Hindlimb muscle (tissue), 1 donor: ENCODE results near the gene SEC14L1. TPM values are rescaled to one million over a fixed set of nuclear protein-coding genes. Genes with fewer than 3 reads are reported as not detected.

ENCODE experiments used
- DNase-seq: peaks from one replicate; pipeline ENCODE4 v3.0.0-alpha.2; 2013
- polyA plus RNA-seq: library from polyadenylated mRNA; unstranded; fragments of 120-200 nt; gene quantifications from one replicate; pipeline ENCODE4 v1.2.1, GENCODE V29; 2013; ENCODE audit not compliant: insufficient read length

Gene SEC14L1
- polyA plus RNA-seq, 1 donor = 112 TPM

DNA sequence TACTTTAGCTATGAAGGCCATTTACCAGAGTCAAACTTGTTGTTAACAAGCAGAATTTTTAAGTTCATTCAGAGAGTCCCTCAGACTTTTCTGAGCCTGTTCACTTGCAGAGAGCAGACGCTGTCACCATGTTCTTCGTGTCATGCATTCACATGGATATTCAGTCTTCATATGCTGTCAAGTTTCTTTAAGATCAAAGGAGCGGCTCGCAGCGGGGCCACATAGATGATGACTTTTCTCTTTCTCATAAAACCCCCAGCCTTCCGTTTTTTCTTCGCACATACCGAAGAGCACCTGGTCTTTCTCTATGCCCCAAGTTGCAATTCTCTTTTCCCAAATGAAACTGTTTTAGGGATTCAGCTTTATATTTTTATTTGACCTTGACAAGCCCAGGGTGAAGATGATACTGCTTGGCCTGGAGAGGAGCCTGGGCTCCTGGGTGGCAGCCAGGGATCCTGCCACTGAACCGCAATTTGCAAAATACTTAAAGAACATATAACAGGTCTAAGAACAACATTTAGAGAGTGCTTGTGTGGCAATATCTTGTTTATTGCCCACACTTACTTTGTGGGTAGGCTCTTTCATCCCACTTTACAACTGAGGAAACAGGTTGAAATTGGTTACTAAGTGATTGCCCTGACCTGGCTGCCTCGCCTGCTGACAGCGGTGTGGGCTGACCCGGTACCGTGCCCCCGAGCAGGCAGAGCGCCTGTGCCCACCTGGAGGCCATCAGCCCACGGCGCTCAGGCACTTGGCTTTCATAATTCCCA is 22.9 kb downstream of the SEC14L1 start:
- DNase-seq = no peak

DNA sequence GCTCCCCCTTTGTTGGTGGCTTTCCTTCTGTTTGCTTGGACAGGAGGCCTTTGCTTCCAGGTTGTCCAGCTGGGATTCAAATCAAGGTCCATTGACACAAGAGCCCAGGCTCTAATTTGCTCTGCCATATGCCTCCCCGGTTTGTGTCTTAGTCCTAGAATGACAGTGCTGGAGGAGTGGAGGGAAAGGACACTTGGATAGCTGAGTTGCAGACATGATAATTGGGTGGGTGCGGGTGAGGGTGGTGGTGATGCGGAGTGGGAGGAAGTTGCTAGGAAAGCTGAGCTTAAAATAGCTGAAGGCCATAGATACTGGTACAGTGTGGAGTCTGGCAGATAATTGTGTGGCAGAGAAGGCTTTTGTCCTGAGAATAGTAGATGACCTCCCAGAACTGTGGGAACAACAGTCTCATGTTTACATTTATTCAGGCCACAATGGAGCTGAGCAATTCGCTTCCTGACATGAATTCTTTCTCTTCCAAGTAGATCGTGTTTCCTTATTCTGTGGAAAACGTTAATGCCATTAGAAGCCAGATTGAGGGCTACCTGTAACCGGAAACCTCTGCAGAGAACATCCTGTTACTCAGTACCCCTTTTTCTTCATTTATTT is 23.8 kb downstream of the SEC14L1 start:
- no peak for DNase-seq

DNA sequence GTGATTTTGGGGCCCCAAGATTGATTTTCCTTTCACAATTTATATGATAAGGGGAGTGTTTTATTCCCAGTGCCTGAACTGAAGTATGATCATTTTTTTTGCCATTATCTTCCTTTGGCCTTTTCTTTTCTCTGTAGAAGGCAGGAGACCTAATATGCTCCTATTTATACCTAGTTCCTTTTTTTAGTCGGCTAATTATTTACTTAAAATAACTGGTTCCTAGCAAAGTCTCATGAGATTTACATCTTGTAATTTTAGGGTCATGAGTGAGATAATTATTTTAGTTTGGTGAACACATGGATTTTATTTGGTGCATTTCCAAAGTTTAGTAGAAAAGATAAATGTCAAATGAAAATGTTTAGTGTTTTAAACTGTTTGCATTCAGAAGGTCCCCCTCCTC is 24.8 kb downstream of the SEC14L1 start:
- DNase-seq = no peak

DNA sequence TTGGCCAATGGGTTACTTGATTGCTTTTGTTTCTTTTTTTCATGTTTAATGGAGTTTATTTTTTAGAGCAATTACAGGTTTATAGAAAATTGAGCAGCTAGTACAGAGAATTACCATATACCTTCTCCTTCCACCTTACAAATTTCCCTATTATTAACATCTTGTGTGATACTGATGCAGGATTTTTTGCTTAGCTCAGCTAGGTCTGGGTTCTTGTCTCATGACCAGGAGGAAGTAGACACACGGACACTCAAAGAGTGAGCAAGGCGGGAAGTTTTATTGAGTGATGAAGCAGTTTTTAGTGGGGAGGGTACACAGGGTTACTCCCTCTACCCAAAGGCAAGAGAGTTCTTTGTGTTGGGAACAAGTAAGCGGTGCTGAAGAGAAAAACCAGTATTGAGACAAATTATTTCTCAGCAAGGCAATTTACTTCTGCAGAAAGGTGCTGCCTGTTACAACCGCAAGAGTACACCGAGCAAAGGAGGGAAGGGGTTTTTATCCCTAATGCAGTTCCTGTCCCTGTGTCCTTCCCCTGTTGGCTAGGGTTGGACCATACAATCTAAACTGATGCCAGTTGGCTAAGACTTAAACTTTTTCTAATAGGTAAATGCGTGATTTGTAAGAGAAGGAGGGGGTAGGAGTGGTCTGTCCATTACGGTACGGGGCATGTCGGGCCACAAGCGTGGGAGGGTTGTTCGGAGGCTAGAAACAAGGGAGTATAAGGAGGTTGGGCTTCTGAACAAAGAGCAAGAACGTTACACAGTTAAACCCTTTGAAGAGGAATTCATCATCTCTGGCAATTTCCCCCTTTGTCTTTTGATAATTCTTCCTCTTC is 26.9 kb downstream of the SEC14L1 start:
- no peak for DNase-seq

DNA sequence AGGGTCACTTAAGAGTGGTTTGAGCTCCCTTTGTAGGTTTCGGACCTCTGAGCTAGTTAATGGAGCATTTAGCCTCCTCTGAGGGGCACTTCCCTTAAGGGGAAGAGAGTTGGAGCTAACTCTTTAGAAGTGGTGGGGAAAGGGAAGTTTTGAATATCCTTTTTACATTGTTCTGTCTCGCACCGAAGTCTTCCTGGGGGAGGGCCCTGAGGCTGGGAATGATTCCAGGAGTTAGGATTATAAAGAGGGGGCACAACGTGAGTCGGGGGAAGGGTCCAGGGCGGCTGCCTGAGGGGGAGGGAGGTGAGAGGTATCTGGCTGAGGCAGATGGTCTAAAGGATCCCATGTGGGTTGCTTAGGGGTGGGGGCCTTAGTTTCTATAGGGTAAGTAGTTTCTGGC is 32.3 kb downstream of the SEC14L1 start:
- no peak for DNase-seq

DNA sequence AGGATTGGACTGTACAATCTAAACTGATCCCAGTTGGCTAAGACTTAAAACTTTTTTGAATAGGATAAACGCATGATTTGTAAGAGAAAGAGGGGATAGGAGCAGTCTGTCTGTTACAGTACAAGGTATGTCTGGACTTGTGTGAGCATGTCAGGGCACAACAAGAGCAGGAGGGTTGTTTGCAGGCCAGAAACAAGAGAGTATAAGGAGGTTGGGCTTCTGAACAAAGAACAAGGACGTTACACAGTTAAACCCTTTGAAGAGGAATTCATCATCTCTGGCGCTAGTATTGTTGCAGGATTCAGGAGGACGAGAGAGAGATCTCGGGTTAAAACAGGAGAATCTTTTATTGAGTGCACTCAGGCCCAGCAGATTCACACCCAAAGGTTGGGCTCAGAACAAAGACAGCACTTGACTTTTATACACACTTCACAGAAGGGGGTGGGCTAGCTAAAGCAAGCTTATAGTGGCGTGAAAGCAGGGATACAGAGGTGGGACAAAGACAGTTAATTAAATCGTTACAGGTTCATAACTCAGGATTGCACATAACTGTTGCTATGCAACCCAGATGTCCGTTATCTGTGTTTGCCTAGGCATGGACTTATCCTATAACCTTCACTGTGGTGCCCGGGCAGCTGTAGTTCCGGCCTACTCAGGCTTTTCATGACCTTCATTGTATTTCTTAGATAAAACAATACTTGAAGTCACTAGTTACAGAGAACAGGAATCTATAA is 34.3 kb downstream of the SEC14L1 start:
- no peak for DNase-seq

DNA sequence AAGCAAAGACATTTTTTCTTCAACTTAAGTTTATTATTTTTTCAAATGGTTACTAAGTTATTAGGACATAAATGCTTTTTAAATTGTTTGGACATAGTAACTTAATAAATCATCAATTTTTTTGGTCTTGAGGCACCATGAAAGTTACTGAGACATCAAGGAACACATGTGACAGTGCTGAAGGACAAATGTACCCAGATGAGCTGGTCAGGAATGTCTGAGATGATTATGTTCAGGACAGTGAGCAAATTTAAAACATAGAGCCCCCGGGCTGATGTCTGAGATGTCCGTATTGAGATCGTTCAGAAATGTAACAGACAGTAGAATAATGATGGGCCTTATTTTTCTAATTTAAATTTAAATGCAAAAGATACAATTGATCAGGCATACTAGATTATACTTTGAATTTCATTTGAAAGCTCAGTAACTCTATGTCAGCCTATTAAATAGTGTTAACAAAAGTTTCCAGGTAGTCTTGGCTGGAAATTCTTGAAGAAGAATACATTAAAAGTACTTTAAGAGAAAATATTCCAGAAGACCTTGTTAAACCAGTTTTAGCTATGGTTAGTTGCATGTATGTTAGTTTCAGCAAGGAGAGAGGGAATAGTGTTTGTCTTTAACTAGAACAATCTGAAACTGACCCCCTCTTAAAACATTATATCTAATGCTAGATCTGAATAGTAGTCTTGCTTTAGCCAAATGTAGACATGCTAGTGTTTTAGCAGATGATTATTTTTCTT is 36.4 kb downstream of the SEC14L1 start:
- DNase-seq = no peak

DNA sequence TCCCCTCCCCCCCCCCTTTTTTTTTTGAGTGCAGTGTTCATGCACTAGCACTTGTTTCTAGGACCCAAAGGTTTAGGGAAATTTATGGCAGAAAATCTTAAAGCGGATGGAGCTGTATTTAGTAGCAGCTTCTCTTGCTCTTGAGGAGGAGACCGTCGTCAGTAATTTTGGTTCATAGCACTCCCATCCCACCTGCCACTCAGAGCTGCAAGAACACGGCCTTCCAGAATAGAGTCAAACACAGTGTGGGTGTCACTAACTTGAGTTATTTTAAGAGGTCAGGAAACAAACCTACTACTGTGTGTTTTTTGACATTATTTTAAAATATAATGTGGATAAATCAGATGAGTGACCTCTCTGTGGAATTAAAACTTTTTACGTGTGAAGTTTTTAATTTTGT is 37.3 kb downstream of the SEC14L1 start:
- DNase-seq = no peak

DNA sequence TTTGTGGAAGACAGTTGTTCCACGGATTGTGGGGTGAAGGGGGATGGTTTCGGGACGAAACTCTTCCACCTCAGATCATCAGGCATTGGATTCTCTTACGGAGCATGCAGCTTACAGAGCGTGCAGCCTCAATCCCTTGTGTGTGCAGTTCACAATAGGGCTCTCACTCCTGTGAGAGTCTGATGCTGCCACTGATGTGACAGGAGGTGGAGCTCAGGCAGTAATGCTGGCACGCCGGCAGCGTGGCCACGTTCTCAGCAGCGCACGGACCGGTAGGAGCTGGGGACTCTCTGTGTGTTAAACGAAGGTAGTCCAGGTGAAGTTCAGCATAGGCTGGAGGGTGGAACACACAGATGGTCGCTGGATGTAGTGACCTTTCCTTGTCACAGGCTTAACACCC is 37.8 kb downstream of the SEC14L1 start:
- no peak for DNase-seq

DNA sequence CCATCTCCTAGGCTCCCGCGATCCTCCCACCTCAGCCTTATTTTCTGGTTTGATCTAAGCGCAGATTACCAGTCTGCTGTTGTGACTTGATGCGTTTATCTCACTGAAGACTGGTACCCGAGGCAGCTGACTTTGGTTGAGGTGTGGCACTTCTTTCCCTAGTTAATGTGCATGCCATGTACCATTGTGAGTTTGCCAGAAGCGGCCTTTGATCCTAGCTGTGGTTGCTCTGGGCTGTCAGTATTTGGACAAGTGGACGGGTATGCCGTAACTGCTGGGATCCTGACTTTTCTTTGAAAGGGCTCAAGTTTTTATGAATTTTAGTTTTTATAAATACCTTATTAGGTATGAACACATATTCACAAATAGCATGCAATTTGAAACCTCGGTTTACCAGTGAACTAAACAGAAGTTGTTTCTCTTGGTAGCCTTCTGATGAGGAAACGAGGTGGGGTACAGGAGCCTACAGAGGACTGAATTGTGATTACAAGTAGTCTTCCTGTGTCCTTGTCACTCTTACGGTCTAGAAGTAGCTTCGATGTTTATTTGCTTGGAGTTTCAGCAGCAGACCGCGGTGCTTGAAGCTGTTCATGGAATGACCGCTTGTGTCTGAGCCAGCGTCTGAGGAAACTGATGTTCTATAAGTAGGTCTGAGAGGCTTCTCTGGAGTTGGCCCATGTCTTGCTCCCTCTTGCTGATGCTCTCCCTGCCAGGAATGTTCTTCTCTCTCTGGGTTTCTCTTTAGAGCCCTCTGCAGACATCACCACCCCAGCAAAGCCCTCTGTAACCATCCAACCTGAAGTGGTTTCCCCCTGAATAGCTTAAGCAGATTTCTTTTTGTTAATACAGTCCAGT is 40.0 kb downstream of the SEC14L1 start:
- no peak for DNase-seq

DNA sequence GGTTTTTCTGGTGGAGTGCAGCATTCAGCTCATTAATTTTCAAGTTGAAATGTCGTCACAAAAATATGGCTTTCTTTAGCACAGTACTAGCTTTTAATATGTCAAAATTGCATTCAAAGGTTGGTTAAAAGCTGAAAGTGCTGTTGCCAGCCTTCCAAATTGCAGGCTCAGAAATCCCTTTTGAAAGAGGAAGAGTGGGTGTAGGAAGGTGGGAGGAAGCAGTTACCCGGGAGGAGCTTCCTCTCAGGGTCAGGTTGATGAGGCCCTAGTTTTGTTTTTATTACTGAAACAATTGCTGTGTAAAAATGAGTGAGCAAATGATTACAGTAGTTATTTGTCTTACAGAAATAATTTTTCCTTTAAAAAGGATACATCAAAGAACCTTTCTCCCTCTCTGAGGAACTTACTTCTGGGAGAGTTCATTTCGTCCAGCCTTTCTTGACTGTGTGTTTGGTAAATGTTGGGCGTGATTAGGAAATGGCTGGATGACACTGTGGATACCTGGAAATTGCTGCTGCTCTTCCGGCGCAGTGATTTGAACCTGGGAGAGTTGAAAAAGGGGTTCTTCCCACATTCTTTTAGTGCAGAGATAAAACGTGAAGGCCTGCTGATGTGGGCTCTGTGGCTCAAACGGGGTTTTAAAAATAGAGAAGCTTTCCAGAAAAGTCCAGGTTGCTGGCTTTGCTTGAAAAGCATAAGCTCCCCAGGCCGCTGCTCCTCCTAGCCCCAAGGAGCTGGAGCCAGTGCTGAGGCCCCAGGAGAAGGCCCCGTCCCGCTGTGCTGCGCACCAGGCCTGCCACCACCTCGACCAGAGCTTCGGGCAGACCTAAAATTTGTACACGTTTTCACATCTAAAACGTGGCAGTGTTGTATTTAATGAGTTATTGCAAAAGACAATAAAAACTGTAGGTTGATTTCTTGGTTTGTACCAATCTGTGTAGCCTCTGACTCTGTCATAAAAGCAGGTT is 41.7 kb downstream of the SEC14L1 start:
- DNase-seq = no peak

DNA sequence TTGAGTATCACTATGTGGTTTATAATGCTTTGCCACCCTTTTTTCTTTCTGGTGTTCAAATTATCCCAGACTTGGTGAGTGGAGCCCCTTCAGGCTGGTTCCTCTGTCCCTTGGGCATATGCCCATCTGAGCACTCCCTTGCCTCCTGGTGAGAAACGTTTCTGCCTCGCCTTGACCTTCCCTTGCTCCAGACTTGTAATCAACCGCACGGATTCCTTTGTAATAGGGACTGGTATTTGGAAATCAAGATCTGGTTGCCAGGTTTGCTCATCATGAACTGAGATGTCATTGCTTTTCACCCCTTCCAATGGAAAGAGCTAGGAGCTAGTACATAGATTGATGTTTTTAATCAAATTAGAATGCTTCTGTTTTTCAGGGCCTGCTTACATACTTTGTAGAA is 43.7 kb downstream of the SEC14L1 start:
- no peak for DNase-seq

DNA sequence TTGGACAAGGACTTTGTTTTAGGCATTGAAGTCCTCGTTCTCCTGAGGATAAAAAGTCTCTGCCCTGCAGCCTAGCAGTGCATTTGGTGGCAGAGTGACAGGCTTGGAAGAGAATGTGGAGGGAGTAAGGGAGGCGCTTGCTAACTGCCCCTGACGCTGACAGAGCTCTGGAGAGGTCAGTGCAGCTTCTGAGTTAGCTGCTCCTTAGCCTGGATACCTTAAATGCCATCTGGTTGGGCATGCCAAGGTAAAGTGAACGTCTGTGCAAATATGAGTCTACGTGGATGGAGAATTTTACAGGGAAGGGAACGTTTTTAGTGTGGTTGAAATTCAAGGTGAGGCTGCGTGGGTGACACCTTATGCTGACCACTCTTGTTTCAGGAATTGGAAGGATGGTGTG is 44.4 kb downstream of the SEC14L1 start:
- no peak for DNase-seq

DNA sequence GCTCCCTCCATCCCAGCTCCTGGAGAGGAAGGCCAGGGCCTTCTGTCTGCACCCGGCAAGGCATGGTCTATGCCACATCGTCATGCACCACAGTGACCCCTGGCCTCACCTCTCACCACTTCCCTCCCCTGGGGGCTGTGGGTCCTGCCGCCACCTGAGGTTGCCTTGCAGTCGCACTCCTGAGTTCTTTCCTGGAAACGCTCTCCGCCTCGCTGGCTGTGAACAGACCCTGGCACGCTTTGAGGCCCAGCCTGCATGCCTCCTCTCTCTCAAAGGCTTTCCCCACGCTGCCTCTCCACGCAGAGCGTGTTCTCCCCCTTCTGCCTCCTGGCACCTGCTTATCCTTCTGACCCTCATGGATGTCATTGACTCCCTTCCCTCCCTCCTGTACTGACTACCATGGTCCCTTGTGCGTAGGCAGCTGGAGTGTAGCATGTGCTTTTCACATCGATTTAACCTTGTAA is 45.4 kb downstream of the SEC14L1 start:
- DNase-seq = no peak

DNA sequence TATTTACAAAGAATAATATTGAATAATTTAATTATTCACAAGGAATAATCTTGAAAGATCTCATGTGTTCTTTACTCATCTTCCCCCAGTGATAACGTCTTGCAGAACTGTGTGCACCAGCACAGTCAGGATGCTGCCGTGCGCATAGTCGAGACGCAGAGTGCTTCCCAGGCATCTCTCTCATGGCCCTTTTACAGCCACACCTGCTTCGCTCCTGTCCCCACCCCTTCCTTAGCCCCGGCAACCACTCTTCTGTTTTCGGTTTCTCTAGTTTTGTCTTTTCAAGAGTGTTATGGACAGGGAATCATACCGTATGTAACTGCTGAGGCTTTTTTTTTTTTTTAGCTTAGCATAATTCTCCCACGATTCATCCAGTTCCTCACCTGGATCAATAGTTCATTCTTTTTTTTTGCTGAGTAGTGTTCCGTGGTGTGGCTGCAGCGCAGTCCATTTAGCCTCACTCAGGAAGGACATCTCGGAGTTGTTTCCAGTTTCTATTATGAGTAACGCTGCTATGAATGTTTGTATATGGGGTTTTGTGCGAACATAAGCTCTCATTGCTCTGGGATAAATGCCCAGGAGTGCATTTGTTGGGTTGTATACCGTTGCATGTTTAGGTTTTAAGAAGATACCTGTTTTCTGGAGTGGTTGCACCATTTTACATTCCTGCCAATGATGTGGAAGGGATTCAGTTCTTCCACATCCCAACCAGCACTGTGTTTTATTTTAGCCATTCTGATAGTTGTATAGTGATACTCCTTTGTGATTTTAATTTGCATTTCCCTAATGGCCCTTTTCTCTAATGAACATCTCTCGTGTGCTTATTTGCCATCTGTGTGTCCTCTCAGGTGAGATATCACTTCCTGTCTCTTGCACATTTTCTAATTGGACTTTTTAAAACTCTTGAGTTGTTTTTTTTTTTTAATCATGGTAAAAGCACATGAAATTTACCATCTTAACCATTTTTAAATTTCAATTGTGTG is 47.6 kb downstream of the SEC14L1 start:
- DNase-seq = no peak

DNA sequence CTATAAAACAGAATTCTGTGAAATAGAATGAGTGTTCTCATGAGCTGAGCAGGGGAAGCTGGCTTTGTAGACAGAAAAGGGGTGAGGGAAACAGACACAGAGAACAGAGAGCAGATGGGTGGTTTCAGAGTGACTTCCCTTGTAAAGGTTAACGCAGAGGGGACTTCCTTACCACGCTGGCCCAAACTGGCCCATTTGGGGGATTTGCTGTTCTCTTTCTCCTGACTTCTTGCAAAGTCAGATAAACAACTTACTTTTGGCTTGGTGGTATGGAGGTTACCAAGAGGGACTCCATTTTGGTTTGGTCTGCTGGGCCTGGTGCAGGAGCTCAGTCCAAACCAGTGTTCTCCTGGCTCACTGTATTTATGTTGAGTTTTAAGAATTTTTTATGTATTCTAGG is 48.4 kb downstream of the SEC14L1 start:
- DNase-seq = no peak

DNA sequence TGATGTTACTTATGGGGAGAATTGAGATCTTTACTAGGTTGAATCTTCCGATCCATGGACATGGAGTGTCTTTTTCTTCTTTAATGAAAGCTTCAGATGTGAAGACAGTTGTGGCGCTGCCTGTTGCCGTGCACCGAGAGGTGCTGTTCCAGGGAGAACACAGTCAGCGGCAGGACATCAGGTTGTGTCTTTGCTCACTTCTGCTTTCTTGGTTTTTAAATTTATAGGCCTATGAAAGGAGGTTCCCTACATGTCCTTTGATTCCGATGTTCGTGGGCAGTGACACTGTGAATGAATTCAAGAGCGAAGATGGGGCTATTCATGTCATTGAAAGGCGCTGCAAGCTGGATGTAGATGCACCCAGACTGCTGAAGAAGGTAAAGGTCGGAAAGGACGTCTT is 49.8 kb downstream of the SEC14L1 start:
- DNase-seq = no peak

DNA sequence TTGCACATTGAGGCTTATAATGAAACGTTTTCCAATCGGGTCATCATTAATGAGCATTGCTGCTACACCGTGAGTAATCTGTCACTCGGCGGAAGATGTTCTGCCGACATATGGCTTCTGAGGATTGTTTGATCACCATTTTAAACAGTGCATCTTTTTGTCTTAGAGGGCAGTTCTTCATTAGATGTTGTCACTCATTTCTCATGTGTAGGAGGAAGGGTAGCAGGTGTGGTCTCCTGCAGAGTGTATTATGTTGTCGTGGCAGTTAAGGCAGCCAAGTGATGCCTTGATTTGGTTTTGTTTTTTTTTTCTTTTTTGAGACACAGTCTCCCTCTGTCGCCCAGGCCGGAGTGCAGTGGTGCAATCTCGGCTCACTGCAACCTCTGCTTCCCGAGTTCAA is 50.5 kb downstream of the SEC14L1 start:
- DNase-seq = no peak

DNA sequence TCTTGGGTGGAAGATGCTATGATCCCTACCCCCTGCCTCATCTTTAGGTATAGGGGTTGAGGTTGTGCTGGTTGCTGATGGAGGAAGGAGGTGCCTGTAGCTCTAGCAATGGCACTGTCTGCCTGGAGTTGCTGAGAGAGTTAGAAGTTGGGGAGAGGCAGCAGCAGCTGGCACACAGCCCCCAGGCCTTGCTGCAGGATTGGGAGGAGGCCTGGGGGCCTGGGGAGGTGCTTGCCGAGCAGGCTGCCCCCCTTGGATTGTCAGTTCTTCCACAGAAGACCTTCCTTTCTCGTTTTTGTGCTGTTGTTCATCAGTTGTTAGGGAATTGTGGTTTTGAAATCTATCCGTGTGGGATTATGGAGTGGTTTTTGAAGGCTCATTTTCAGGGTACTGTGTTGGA is 52.9 kb downstream of the SEC14L1 start:
- no peak for DNase-seq
